KMS-11 (cell line): ENCODE measurements around the gene GRAMD2B.

Source experiments
- H2AFZ ChIP-seq: fragments of 200-600 bp; sonication (generic); 2 replicates; pipeline ENCODE4 v1.6.1; 2016; ENCODE audit warnings: antibody characterized with exemption, mixed run types, low read depth
- H3K27ac ChIP-seq: fragments of 200-600 bp; sonication (generic); 2 replicates; pipeline ENCODE4 v1.6.1; 2016; ENCODE audit warnings: mild to moderate bottlenecking, mixed run types
- H3K27me3 ChIP-seq: fragments of 200-600 bp; sonication (generic); 2 replicates; pipeline ENCODE4 v1.6.1; 2017; ENCODE audit warnings: mild to moderate bottlenecking, low read depth, mixed run types, moderate library complexity; ENCODE audit not compliant: insufficient read depth
- H3K36me3 ChIP-seq: fragments of 200-600 bp; sonication (generic); 2 replicates; pipeline ENCODE4 v1.6.1; 2017; ENCODE audit warnings: mild to moderate bottlenecking, mixed run types; ENCODE audit not compliant: insufficient read depth
- H3K4me1 ChIP-seq: fragments of 200-600 bp; sonication (generic); 2 replicates; pipeline ENCODE4 v1.6.1; 2016; ENCODE audit warnings: mild to moderate bottlenecking, low read depth, mixed run types; ENCODE audit not compliant: poor library complexity, severe bottlenecking
- H3K4me2 ChIP-seq: fragments of 200-600 bp; sonication (generic); 2 replicates; pipeline ENCODE4 v1.7.0; 2016; ENCODE audit warnings: mild to moderate bottlenecking, mixed run types
- H3K4me3 ChIP-seq: fragments of 200-600 bp; sonication (generic); IDR thresholded peaks from 2 replicates; pipeline ENCODE4 v1.6.1; 2017; ENCODE audit warnings: low read depth, low read length, mixed read lengths; ENCODE audit not compliant: insufficient read depth
- H3K79me2 ChIP-seq: fragments of 200-600 bp; sonication (generic); 2 replicates; pipeline ENCODE4 v1.6.1; 2016; ENCODE audit warnings: low read depth, mixed run types; ENCODE audit not compliant: insufficient read depth
- H3K9ac ChIP-seq: fragments of 200-600 bp; sonication (generic); 2 replicates; pipeline ENCODE4 v1.6.1; 2016; ENCODE audit warnings: mild to moderate bottlenecking, mixed run types
- H4K20me1 ChIP-seq: fragments of 200-600 bp; sonication (generic); 2 replicates; pipeline ENCODE4 v1.6.1; 2016; ENCODE audit warnings: mild to moderate bottlenecking, mixed run types; ENCODE audit not compliant: insufficient read depth
- CTCF ChIP-seq: fragments of 200-600 bp; sonication (generic); conservative IDR thresholded peaks from 2 replicates; pipeline ENCODE4 v1.6.1; 2017; ENCODE audit warnings: low read depth, mild to moderate bottlenecking, antibody characterized with exemption, low read length, moderate library complexity, mixed read lengths

Gene GRAMD2B

GRCh38 chr5:126514131-126514557 lies 90.9 kb downstream of the GRAMD2B start:
- TF ChIP-seq CTCF = no peak
- Histone ChIP-seq H3K79me2 (no peaks in the 10 kb centered on the region), H3K4me1 (peaks cover 18% of the 10 kb centered on the region), H3K27me3 (no peaks in the 10 kb centered on the region), H3K36me3 (no peaks in the 10 kb centered on the region), H4K20me1 (no peaks in the 10 kb centered on the region), H3K27ac (no peak overlapping the region), H3K4me3 (no peak overlapping the region), H3K9ac (no peak overlapping the region), H2AFZ (no peak overlapping the region), H3K4me2 (no peak overlapping the region)

DNA sequence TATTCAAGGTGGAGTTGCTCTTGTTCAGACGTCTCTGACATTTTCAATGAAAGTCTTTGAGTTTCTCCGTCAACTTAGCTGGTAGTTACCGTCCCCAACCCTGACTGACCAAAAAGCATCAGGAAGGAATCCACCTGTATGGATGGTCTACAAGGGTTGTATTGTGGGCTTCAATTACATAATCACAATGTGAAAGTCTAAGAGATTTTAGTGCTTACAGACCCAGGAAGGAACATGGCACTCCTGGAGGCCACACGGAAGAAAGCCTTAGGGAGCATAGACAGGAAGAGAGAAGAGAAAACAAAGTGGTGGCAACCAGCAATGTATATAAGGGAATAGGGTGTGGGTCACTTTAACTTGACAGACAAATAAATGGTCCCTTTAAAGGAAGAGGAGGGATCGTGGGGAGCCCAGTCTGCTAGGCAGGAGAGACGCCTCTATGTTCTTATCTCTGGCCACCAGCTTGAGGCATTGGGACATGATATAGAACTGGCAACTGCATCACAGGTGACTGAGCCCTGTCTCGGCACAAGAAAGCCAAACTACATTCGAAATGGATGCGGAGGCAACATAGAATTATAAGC lies 91.4 kb downstream of the GRAMD2B start:
- no peak overlapping the region for H3K9ac ChIP-seq
- no peaks in the 10 kb centered on the region for H3K27me3 ChIP-seq
- no peak overlapping the region for H3K27ac ChIP-seq
- no peaks in the 10 kb centered on the region for H3K36me3 ChIP-seq
- no peak for TF ChIP-seq CTCF
- H3K79me2 ChIP-seq = no peaks in the 10 kb centered on the region
- no peaks in the 10 kb centered on the region for H4K20me1 ChIP-seq
- peaks cover 13% of the 10 kb centered on the region for H3K4me1 ChIP-seq
- no peak overlapping the region for H3K4me2 ChIP-seq
- H2AFZ ChIP-seq = no peak overlapping the region
- H3K4me3 ChIP-seq = no peak overlapping the region

DNA sequence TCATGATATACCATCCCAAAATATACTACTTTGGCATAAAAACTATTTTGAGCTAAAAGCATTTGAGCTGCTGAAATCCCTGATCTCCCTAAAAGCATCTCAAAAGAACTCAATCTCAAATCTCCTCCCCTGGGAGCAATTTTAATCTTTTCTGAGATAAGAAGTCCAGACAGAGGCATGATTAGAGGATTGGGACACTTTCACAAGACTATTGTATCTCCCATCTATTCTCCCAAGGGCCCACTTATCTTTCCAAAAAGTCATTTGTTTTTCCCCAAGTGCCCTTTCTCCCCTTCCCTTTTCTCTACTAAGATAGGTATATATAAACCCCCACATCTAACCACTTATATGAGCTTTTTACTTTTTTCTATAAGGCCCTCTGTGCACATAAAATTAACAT lies 92.1 kb downstream of the GRAMD2B start:
- TF ChIP-seq CTCF = no peak

DNA sequence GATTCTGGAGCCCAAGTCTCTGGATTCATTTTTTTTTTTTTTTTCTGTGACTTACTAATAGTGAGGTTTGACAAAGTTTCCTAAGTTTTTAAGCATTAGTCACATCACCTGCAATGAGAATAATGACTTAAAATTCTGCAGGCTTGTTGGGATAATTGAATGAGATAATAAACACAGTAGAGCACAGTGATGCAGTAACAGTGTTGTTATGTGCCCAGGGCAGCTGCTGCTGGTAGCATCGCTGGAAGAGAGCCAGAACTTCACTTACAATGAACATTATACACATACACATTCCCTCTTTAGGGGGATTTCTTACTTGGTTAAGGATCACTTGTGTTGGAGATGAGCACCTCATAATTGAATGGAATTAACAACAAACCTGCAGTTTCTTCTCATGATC lies 92.9 kb downstream of the GRAMD2B start:
- H3K36me3 ChIP-seq = no peaks in the 10 kb centered on the region
- H4K20me1 ChIP-seq = no peaks in the 10 kb centered on the region
- H3K27ac ChIP-seq = no peak overlapping the region
- no peaks in the 10 kb centered on the region for H3K79me2 ChIP-seq
- no peak overlapping the region for H3K9ac ChIP-seq
- no peak for TF ChIP-seq CTCF
- no peak overlapping the region for H3K4me2 ChIP-seq
- no peaks in the 10 kb centered on the region for H3K27me3 ChIP-seq
- H2AFZ ChIP-seq = no peak overlapping the region
- no peak overlapping the region for H3K4me3 ChIP-seq
- no peaks in the 10 kb centered on the region for H3K4me1 ChIP-seq

More for the DNA sequence above, 92.1 kb downstream of the GRAMD2B start:
- Histone ChIP-seq H3K27me3 (no peaks in the 10 kb centered on the region), H4K20me1 (no peaks in the 10 kb centered on the region), H3K4me3 (no peak overlapping the region), H3K9ac (no peak overlapping the region), H3K79me2 (no peaks in the 10 kb centered on the region), H3K4me2 (no peak overlapping the region), H3K27ac (no peak overlapping the region), H3K4me1 (peaks cover 6% of the 10 kb centered on the region), H3K36me3 (no peaks in the 10 kb centered on the region), H2AFZ (no peak overlapping the region)
